NCI-H146 treated with DMSO at 0.1 percent for 48 hours (cell line): ENCODE data around the gene MRPL55.

Experiments used
- DNase-seq: peaks from one replicate; lab custom pipeline; 2025; ENCODE audit not compliant: unreplicated experiment; lab: John Stamatoyannopoulos, UW

Gene MRPL55

DNA sequence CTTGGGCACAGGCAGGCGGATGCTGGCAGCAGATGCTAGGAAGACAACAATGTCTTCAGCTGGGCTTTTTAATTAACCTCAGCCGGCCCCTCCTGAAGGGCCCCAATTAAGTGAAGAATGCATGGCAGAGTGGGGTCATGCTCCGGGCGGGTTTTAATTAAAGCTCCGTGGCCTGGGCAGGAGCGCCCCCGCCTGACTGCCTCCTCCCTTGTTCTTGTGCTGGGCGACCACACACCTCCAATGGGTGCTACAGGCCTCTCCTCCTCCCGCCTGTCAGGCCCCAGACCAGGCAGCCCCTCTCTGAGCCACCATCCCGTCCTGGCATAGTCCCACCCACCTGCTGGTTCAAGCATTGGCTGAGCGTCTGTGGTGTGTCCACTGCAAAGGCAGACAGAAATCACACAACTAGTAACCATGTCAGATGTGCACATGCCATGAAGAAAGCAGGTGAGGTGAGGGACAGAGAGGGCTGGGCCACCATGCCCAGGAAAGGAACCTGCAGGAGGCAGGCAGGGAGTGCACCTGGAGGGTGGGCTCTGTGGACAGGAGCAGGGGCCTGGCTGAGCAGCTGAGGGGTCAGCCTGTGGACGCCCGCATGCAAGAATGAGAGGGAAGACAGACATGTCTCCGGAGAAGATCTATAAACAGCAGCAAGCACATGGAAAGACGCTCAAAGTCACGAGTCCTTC is 35.1 kb downstream of the MRPL55 start:
- peak; percentile 29 for DNase-seq

DNA sequence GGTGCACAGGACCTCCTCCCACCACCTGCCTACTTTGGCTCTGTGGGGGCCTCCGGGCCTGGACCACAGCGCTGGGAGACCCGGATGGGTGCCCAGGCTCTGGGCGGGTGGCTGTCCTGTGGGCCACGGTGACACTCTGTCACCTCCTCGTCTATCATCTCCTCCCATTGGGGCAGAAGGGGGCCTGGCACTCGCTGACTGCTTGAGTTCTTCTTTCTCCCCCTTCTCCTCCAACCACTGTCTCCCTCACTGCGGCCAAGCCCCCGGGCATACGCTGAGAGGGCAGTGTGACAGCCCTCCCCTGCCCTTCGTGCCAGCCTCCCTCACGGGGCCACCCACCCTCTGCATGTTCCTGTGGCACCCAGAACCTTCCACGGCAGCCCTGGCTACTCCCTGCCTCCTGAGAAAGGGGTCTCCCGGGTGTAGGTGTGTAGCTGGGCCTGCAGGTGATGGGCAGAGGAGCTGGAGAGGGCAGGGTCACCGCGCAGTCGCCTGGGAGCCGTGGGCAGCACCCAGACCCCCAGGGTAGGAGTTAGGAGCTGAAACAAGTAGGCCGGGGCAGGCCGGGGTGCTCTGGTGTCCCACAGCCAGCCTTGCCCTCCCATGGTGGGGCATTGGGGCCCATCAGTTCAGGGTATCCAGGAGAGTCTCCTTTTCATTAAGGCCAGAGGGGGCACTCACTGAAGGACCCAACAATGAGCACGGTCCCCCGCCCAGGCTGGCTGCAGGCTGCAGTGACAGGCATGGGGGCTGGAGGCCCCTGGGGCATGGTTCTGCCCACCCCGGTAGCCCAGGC is 35.8 kb downstream of the MRPL55 start:
- DNase-seq, result no peak

- no peak for DNase-seq
These were observed 36.4 kb downstream of the MRPL55 start for GRCh38 chr1:228072658-228073043.

DNA sequence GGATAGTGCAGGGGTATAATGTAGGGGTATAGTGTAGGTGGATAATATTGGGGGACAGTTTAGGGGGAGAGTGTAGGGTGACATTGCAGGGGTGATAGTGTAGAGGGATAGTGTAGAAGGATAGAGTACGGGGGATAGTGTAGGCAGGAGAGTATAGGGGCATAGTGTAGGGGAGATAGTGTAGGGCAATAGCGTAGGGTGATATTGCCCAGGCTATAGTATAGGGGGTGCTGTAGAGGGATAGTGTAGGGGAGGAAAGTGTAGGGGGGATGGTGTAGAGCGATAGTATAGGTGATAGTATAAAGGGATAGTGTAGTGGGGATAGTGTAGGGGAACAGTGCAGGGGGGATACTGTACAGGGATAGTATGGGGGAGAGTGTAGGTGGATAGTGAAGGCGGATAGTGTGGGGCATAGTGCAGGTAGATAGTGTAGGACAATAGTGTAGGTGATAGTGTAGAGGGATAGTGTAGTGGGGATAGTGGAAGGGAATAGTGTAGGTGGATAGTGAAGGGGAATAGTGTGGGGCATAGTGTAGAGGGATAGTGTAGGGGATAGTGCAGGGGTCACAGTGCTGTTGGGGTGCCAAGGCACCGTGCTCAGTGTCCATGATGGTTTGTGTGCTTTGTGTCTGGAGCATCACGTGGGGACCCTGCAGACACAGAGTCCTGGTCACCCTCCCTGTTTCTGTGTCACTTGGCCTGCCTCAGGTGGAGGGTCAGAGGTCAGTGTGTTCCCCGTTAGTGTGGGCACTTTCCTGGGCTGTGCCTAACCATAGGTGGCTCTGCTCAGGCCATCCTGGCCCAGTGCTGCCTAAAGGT is 37.1 kb downstream of the MRPL55 start:
- DNase-seq, result no peak

GRCh38 chr1:228070851-228071250 is 38.2 kb downstream of the MRPL55 start:
- no peak for DNase-seq

- no peak for DNase-seq
These were observed 38.9 kb downstream of the MRPL55 start for GRCh38 chr1:228070173-228070572.

GRCh38 chr1:228068359-228068758 is 40.7 kb downstream of the MRPL55 start:
- DNase-seq, result no peak

GRCh38 chr1:228066891-228067654 is 42.0 kb downstream of the MRPL55 start:
- DNase-seq, result no peak

DNA sequence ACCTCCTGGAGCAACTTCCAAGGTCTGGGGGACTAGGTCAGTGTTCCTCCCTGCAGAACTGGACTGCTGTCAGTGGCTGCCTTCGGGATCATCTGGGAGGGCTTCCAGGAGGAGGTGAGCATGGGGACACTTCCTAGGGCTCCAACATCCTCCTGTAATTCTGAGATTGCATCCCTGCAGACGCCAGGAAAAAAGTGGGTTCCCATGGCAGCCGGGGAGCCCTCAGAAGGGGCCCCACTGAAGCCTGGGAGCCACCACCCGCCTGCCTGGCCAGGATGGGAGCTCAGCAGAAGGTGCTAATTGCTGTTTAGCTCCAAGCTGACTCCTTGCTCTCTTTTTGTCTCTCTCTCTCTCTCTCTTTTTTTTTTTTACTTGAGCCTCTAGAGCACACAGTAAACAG is 42.7 kb downstream of the MRPL55 start:
- DNase-seq, result no peak

GRCh38 chr1:228065543-228066347 is 43.4 kb downstream of the MRPL55 start:
- DNase-seq, result no peak

DNA sequence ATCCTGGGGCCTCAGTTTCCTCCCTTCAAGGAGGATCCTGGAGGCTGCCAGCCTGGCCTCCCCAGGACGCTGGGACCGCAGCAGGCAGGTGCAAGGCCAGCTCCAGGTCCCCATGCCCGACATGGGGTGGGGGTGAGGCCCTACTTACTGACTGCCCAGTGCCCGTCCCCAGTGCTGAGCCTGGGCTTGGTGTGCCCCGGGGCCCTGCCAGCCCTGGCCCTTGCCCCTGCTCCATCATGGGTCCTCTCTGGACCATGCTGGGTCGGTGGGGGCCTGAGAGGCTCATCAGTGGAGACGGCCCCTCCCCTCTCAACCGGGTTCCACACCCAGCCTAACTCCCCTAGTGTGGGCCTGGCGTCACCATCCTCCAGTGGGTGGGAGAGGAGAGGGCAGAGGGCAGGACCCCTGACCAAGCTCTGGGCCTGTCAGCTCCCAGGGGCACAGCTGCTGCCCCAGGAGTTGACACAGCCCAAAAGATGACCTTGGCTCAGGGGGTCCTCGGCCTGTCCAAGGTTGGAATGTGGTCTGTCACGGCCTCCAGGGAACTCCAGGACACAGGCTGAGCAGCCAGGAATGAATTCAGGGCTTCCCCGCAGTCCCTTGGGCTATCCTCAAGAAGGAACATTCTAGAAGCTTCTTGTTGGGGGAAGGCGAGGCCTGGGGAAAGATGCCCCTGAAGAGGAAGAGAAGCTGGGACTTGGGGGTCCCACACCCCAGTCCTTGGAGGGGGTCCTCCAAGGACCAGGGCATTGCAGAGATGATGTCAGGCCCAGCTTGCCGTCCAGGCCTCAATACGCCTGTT is 44.2 kb downstream of the MRPL55 start:
- no peak for DNase-seq

DNA sequence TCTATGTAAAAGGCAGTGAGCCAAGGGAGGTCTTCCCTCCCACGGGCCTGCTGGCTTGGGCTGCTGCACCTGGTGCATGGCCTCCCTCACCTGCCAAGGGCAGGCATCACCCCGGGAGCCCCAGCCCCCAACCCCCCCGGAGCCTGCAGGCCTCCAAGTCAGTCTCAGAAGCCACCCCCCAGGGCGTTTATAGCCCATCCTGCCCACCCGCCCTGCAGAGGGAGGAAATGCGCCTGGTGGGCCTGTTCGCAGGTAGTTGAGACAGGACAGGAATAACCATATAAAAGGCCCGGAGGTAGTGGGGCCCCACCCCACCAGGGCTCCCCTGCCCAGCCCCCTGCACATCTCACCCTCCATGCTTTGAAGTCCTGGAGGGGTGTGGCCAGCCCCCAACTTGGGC is 44.8 kb downstream of the MRPL55 start:
- no peak for DNase-seq

DNA sequence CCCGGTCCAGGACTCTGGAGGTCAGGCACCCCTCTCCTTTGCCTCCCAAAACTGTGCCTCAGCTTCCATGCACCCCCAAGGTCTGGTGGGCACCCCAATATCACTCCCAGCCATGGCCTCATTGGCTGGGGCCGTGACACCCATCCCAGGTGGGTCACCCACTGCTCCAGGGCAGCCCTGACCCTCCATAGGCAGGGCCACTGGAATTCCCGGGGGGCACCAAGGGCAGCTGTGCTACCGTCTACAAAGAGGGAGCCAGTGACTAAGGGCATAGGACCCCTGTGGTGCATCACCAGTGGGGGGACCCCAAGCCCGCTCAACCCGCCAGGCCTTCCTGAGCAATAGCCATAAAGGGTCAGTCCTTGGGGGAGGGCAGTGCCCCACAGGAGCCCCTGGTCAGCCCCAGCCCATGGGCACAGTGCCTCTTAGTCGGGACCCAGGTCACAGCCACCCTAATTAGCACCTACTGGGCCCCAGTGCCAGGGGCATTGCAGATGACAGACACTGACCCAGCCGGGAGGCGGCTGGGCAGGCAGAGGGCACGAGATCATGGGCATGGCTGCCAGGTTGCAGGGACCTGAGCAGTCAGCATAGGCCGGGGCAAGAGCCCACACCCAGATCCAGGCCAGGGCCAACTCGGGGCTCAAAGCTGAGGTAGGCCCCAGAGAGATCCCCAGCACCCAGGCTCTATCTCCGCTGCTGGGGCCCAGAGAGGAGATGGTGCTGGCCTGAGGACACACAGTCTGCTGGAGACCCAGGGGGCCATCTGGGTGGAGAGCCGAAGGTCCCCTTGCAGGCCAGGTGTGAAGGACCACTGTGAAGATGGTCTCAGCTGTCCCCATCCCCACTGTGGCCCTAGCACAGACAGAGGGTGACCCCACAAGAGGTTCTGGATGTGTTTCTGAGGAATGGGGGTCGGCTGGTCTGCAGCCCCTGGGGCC is 45.6 kb downstream of the MRPL55 start:
- DNase-seq, result no peak

DNA sequence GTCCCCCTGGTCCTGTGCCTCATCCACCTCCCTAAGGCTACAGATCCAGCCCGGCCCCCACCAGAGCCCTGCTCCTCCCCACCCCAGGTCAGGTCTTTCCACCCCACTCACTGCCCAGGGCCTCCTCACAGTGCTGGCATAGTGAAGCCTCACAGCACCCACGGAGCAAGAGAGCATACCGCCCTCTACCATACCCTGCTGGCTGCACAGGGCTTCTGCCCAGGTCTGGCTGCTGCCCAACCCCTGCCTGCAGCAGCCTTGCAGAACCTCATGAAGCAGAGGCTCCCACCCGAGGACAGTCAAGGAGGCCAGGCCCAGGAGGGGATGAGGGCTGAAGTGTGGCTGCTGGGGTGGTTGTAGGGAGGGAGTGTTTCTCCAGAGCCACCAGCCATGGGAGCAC is 46.3 kb downstream of the MRPL55 start:
- DNase-seq, result no peak

GRCh38 chr1:228062085-228062791 is 46.9 kb downstream of the MRPL55 start:
- DNase-seq, result no peak

DNA sequence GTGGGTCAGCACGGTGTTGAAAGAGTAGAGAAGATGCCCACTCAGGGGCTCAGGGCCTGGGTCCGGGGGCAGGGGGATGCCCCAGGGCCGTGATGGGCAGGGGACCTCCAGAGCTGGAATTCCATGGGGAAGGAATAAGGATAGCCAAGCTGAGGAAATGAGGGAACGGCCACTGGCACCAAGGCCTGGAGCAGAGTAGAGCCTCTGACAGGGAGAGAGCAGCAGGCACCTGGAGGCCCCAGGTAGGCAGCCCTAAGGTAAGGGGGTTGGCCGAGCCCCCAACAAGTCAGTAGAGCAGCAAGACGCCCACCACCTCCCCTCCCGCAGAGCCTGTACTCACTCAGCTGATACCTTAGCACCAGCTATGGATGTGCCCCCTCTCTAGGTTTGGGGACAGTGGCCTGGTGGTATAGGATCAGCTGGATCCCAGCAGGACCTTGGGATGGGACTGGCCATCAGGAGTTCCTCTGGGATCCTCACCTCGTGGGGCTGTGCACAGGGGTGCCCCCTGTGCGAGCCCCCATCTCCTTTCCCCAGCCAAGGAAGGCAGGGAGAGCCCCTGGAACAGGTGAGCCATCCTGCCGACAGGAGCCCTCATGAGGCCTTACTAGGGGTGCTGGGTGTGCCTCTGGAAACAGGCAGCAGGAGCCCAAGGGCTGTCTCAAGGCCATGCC is 47.6 kb downstream of the MRPL55 start:
- DNase-seq, result no peak
